Keratinocyte (primary cell): ENCODE data around the gene GOLT1A. TPM values are rescaled to one million over a fixed set of nuclear protein-coding genes. Genes with fewer than 3 reads are reported as not detected.

Source experiments
- DNase-seq: peaks from one replicate; pipeline ENCODE4 v3.0.0-alpha.2; 2011; ENCODE audit warnings: low read depth, missing footprints, low spot score
- FAIRE-seq: peaks from 2 replicates; lab custom pipeline; 2011; peaks lifted over from hg19 to GRCh38; lab: Jason Lieb, UNC
- H2AFZ ChIP-seq: 2 replicates; pipeline ENCODE4 v1.6.0; 2012; ENCODE audit warnings: low read length, control low read depth, inconsistent platforms; ENCODE audit not compliant: control insufficient read depth
- H3K27ac ChIP-seq: 2 replicates; pipeline ENCODE4 v1.5.1; 2011; ENCODE audit warnings: low read length; ENCODE audit not compliant: control insufficient read depth, insufficient read depth
- H3K27me3 ChIP-seq: 3 replicates; pipeline ENCODE4 v1.6.0; 2011; ENCODE audit warnings: low read length; ENCODE audit not compliant: control insufficient read depth, insufficient read depth; ENCODE audit errors: extremely low read depth
- H3K36me3 ChIP-seq, 2 experiments: 2 replicates in 1 of 2; 3 replicates in 1 of 2; pipeline ENCODE4 v1.5.1; 2011; ENCODE audit warnings: low read length in 2 of 2, mild to moderate bottlenecking in 1 of 2; ENCODE audit not compliant: control insufficient read depth in 2 of 2, insufficient read depth in 2 of 2; ENCODE audit errors: extremely low read depth in 1 of 2
- H3K4me1 ChIP-seq: 3 replicates; pipeline ENCODE4 v1.5.1; 2011; ENCODE audit warnings: low read length; ENCODE audit not compliant: control insufficient read depth, insufficient read depth; ENCODE audit errors: extremely low read depth
- H3K4me2 ChIP-seq: 3 replicates; pipeline ENCODE4 v1.6.0; 2011; ENCODE audit warnings: low read depth, low read length; ENCODE audit not compliant: control insufficient read depth, insufficient read depth; ENCODE audit errors: extremely low read depth
- H3K4me3 ChIP-seq, 3 experiments: fragments of 200-600 bp in 1 of 3; sonication (generic) in 1 of 3; 2 replicates in 2 of 3; 3 replicates in 1 of 3; pipeline ENCODE4 v1.5.1; 2011 to 2016; ENCODE audit warnings: low read length in 3 of 3, mild to moderate bottlenecking in 3 of 3, control low read depth in 2 of 3, inconsistent platforms in 1 of 3, low read depth in 1 of 3, mixed read lengths in 1 of 3, mixed run types in 1 of 3, moderate library complexity in 1 of 3; ENCODE audit not compliant: control insufficient read depth in 2 of 3, insufficient read depth in 2 of 3; ENCODE audit errors: extremely low read depth in 1 of 3
- H3K79me2 ChIP-seq: 2 replicates; pipeline ENCODE4 v1.6.0; 2012; ENCODE audit warnings: low read length; ENCODE audit not compliant: control insufficient read depth, insufficient read depth
- H3K9ac ChIP-seq: 3 replicates; pipeline ENCODE4 v1.6.0; 2011; ENCODE audit warnings: low read length; ENCODE audit not compliant: control insufficient read depth, insufficient read depth; ENCODE audit errors: extremely low read depth
- H3K9me1 ChIP-seq: 3 replicates; pipeline ENCODE4 v1.6.0; 2011; ENCODE audit warnings: low read length; ENCODE audit not compliant: control insufficient read depth, insufficient read depth; ENCODE audit errors: extremely low read depth
- H3K9me3 ChIP-seq: 2 replicates; pipeline ENCODE4 v1.5.1; 2012; ENCODE audit warnings: low read depth, low read length; ENCODE audit not compliant: control insufficient read depth
- H4K20me1 ChIP-seq: 3 replicates; pipeline ENCODE4 v1.6.0; 2011; ENCODE audit warnings: low read length; ENCODE audit not compliant: control insufficient read depth, insufficient read depth; ENCODE audit errors: extremely low read depth
- EZH2 ChIP-seq: IDR thresholded peaks from one replicate; pipeline ENCODE4 v1.6.1; 2012; ENCODE audit warnings: inconsistent platforms, mild to moderate bottlenecking, low read length, moderate library complexity
- dilution Hi-C: fragments of 300-500 bp; cut with MboI; formaldehyde crosslinking; loops from one replicate; pipeline ENCODE4 v1.7.0; 2020; ENCODE audit warnings: low sequenced_read_pairs; ENCODE audit not compliant: extremely low pct_ligation_motif_present
- polyA plus RNA-seq, 5 experiments: library from polyadenylated mRNA; depleted of rRNA in 3 of 5; stranded (reverse) in 3 of 5; stranded (forward) in 1 of 5; unstranded in 1 of 5; fragments of >200 nt; gene quantifications; 1 replicate in 1 of 5; 2 replicates in 3 of 5; 3 replicates in 1 of 5; pipeline versions ENCODE4 v1.2.1 to v1.2.3, GENCODE V29; 2011 to 2012; ENCODE audit warnings: missing spikeins in 2 of 5, low read depth in 1 of 5, low replicate concordance in 1 of 5
- TF ChIP-seq, protein P1 (sequence below), 3 experiments: IDR thresholded peaks in 1 of 3; conservative IDR thresholded peaks in 1 of 3; optimal IDR thresholded peaks in 1 of 3; 2 replicates in 2 of 3; 3 replicates in 1 of 3; pipeline versions ENCODE3 to v1.5.1; 2011; ENCODE audit warnings: low read length in 3 of 3, mild to moderate bottlenecking in 3 of 3, moderate library complexity in 2 of 3, control low read depth in 1 of 3, inconsistent platforms in 1 of 3; ENCODE audit not compliant: insufficient read depth in 2 of 3; ENCODE audit errors: extremely low read depth in 1 of 3

Gene GOLT1A
- polyA plus RNA-seq, 1 donor (not counting 4 experiments of a cell fraction or from before 2014, with no cell fraction given), result 0.46 TPM

- H3K36me3 ChIP-seq, result peaks cover 2 to 16% of the 10 kb centered on the region in 2 experiments
- FAIRE-seq, result no peak
- TF ChIP-seq, protein P1, sequence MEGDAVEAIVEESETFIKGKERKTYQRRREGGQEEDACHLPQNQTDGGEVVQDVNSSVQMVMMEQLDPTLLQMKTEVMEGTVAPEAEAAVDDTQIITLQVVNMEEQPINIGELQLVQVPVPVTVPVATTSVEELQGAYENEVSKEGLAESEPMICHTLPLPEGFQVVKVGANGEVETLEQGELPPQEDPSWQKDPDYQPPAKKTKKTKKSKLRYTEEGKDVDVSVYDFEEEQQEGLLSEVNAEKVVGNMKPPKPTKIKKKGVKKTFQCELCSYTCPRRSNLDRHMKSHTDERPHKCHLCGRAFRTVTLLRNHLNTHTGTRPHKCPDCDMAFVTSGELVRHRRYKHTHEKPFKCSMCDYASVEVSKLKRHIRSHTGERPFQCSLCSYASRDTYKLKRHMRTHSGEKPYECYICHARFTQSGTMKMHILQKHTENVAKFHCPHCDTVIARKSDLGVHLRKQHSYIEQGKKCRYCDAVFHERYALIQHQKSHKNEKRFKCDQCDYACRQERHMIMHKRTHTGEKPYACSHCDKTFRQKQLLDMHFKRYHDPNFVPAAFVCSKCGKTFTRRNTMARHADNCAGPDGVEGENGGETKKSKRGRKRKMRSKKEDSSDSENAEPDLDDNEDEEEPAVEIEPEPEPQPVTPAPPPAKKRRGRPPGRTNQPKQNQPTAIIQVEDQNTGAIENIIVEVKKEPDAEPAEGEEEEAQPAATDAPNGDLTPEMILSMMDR (optimal IDR thresholded peaks at IDR 0.05 in 1 of 3, IDR thresholded peaks at IDR 0.05 in 1 of 3, conservative IDR thresholded peaks at IDR 0.05 in 1 of 3; ENCODE audit: extremely low read depth in 1 of 3, insufficient read depth in 2 of 3, low read length in 3 of 3), result no peak
- no peak for TF ChIP-seq EZH2
- H3K9me3 ChIP-seq, result no peaks in the 10 kb centered on the region
- H3K4me2 ChIP-seq, result no peak overlapping the region
- H3K27ac ChIP-seq, result no peak overlapping the region
- H3K27me3 ChIP-seq, result no peaks in the 10 kb centered on the region
- H3K9me1 ChIP-seq, result no peaks in the 10 kb centered on the region
- no peaks in the 10 kb centered on the region for H3K4me1 ChIP-seq
- no peak for DNase-seq
- no peaks in the 10 kb centered on the region for H4K20me1 ChIP-seq
- no peak overlapping the region for H2AFZ ChIP-seq
- H3K4me3 ChIP-seq, result no peak overlapping the region
- no peak overlapping the region for H3K9ac ChIP-seq
- dilution Hi-C loops, result no loop called here
- H3K79me2 ChIP-seq, result no peaks in the 10 kb centered on the region
Observed at GRCh38 chr1:204262506-204263253, 48.9 kb upstream of the GOLT1A start.

DNA sequence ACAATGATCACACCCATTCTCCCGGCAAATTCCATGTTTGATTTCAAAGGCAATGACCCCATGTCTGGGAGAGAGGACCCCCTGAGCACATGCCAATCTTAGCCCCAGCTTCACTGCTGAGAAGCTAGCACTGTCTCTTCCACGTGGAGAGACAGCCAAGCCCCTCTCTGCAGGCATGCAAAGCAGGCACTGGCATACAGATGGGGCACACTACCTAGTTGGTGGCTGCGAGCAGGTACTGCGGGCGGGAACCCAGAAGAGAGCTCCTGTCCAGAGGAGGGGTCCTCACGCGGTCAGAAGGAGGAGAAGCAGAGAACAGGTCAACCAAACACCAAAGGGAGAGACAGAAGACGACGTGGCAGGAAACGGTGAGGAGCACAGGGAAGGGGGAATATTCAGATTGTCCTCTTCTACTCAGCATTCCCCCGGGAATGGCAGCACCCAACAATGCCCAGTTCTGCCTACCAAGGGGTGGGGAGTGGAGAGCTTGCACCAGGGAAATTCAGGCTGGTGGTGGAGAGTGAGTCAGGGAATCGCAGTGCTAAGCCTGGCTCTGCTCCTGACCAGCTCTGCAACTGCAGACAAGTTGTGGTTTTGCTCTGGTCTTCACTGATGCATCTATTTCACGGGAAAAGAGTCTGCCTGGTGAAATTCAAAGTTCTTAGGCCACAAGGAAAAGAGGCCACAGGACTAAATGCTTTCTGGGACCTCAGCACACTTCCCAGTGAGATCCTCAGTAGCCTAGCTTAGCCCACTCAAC is 48.1 kb upstream of the GOLT1A start:
- Histone ChIP-seq H4K20me1 (no peaks in the 10 kb centered on the region), H3K9me3 (no peaks in the 10 kb centered on the region), H3K9ac (no peak overlapping the region), H3K4me2 (no peak overlapping the region), H3K27me3 (no peaks in the 10 kb centered on the region), H2AFZ (no peak overlapping the region), H3K79me2 (no peaks in the 10 kb centered on the region), H3K4me1 (no peaks in the 10 kb centered on the region), H3K27ac (no peak overlapping the region), H3K9me1 (no peaks in the 10 kb centered on the region), H3K4me3 (no peak overlapping the region), H3K36me3 (peaks cover 2 to 12% of the 10 kb centered on the region in 2 experiments)
- TF ChIP-seq EZH2, result no peak
- TF ChIP-seq, protein P1 (optimal IDR thresholded peaks at IDR 0.05 in 1 of 3, IDR thresholded peaks at IDR 0.05 in 1 of 3, conservative IDR thresholded peaks at IDR 0.05 in 1 of 3; ENCODE audit: extremely low read depth in 1 of 3, insufficient read depth in 2 of 3, low read length in 3 of 3), result no peak
- FAIRE-seq (no peak), DNase-seq (no peak)
- dilution Hi-C loops, result no loop called here
